ENCODE measurements around the gene CHI3L2. TPM values are rescaled to one million over a fixed set of nuclear protein-coding genes. Genes with fewer than 3 reads are reported as not detected.

CHI3L2 gene
- total and polyA plus RNA-seq, 9 of the 15 experiments (the other 6 are each of a cell fraction or from before 2014, with no cell fraction given) = 0.07 to 0.27 (median 0.15) TPM; not detected in 6

GRCh38 chr1:111220302-111220890, 7.1 kb upstream of the CHI3L2 start:
- Histone ChIP-seq H3K9me1 (ENCODE audit: control insufficient read depth, insufficient read depth, low read length) (no peaks in the 10 kb centered on the region), H3K9me3 (replicated peaks; ENCODE audit: control insufficient read depth, insufficient read depth, low read depth, low read length) (no peaks in the 10 kb centered on the region), H3K36me3 (ENCODE audit: control insufficient read depth, insufficient read depth, low read length) (no peaks in the 10 kb centered on the region), H2AFZ (ENCODE audit: low read depth, low read length) (no peak overlapping the region), H3K27ac (ENCODE audit: extremely low read depth, low read depth, low read length) (no peak overlapping the region), H4K20me1 (replicated peaks; ENCODE audit: control insufficient read depth, insufficient read depth, low read length) (no peaks in the 10 kb centered on the region; the same call in 1 of the 2 replicates), H3K79me2 (ENCODE audit: control insufficient read depth, insufficient read depth, low read length) (no peaks in the 10 kb centered on the region), H3K4me2 (ENCODE audit: insufficient read depth, low read length) (no peak overlapping the region), H3K9ac (ENCODE audit: insufficient read depth in 1 of 2, low read depth in 2 of 2, low read length in 2 of 2) (no peak overlapping the region), H3K27me3 (ENCODE audit: control insufficient read depth in 2 of 2, insufficient read depth in 2 of 2, low read length in 2 of 2) (peaks cover 0 to 10% of the 10 kb centered on the region in 2 experiments; a peak in 2 of 5 replicates), H3K4me1 (replicated peaks in 1 of 2; ENCODE audit: control insufficient read depth in 2 of 2, insufficient read depth in 2 of 2, low read length in 2 of 2) (peaks cover 0 to 10% of the 10 kb centered on the region in 2 experiments; a peak in 3 of 5 replicates), H3K4me3 (no peak overlapping the region)
- in situ Hi-C loops (cut with MboI) (loop anchor here (5.0 to 10.0 kb wide), 2 partner anchors 174 to 547 kb away; no protein-coding TSS in a partner anchor), intact Hi-C loops (cut with micrococcal nuclease) (loop anchor here (5.0 kb wide), 2 partner anchors 127 to 217 kb away; no protein-coding TSS in a partner anchor)
- POLR2A ChIA-PET = no interaction called here
- no peak for TF ChIP-seq JUNB (CRISPR knock-in tag; conservative IDR thresholded peaks at IDR 0.05)
- no peak for TF ChIP-seq FOSL1 (tag; conservative IDR thresholded peaks at IDR 0.05)
- TF ChIP-seq BCL6 (CRISPR knock-in tag; IDR thresholded peaks at IDR 0.05) = no peak
- no peak for TF ChIP-seq CHD4 (IDR thresholded peaks at IDR 0.05; ENCODE audit: insufficient read depth, insufficient replicate concordance, low read depth, low read length, poor library complexity, severe bottlenecking)
- TF ChIP-seq, protein P1, sequence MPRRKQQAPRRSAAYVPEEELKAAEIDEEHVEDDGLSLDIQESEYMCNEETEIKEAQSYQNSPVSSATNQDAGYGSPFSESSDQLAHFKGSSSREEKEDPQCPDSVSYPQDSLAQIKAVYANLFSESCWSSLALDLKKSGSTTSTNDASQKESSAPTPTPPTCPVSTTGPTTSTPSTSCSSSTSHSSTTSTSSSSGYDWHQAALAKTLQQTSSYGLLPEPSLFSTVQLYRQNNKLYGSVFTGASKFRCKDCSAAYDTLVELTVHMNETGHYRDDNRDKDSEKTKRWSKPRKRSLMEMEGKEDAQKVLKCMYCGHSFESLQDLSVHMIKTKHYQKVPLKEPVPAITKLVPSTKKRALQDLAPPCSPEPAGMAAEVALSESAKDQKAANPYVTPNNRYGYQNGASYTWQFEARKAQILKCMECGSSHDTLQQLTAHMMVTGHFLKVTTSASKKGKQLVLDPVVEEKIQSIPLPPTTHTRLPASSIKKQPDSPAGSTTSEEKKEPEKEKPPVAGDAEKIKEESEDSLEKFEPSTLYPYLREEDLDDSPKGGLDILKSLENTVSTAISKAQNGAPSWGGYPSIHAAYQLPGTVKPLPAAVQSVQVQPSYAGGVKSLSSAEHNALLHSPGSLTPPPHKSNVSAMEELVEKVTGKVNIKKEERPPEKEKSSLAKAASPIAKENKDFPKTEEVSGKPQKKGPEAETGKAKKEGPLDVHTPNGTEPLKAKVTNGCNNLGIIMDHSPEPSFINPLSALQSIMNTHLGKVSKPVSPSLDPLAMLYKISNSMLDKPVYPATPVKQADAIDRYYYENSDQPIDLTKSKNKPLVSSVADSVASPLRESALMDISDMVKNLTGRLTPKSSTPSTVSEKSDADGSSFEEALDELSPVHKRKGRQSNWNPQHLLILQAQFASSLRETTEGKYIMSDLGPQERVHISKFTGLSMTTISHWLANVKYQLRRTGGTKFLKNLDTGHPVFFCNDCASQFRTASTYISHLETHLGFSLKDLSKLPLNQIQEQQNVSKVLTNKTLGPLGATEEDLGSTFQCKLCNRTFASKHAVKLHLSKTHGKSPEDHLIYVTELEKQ (CRISPR knock-in tag; IDR thresholded peaks at IDR 0.05) = no peak
- TF ChIP-seq, protein P2, sequence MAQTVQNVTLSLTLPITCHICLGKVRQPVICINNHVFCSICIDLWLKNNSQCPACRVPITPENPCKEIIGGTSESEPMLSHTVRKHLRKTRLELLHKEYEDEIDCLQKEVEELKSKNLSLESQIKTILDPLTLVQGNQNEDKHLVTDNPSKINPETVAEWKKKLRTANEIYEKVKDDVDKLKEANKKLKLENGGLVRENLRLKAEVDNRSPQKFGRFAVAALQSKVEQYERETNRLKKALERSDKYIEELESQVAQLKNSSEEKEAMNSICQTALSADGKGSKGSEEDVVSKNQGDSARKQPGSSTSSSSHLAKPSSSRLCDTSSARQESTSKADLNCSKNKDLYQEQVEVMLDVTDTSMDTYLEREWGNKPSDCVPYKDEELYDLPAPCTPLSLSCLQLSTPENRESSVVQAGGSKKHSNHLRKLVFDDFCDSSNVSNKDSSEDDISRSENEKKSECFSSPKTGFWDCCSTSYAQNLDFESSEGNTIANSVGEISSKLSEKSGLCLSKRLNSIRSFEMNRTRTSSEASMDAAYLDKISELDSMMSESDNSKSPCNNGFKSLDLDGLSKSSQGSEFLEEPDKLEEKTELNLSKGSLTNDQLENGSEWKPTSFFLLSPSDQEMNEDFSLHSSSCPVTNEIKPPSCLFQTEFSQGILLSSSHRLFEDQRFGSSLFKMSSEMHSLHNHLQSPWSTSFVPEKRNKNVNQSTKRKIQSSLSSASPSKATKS (CRISPR knock-in tag; IDR thresholded peaks at IDR 0.05) = no peak
- CTCF ChIA-PET (ENCODE audit: low intra/inter-chr PET ratio) = no interaction called here
- BruUV-seq (replicated peaks) = no TSS peak
- DNase-seq (ENCODE audit: extremely low read depth in 1 of 4, low spot score in 3 of 4) (no peak), FAIRE-seq (no peak), ATAC-seq (no peak)
- WGBS (ENCODE audit: insufficient coverage, low coverage, missing lambda C conversion rate) = 5% methylated on average over 6 of the region's 6 CpGs
